BJ (cell line): ENCODE measurements around the gene TPH2. TPM values are rescaled to one million over a fixed set of nuclear protein-coding genes. Genes with fewer than 3 reads are reported as not detected.

Source experiments
- CTCF ChIA-PET: fragments of 350-600 bp; formaldehyde crosslinking; extraction: SDS; loops from one replicate; lab custom pipeline; 2021; ENCODE audit warnings: antibody characterized with exemption, inconsistent platforms; lab: Yijun Ruan, JAX
- POLR2A ChIA-PET: fragments of 300-600 bp; sonication (Branson Sonifier 250); formaldehyde crosslinking; extraction: SDS; loops from one replicate; lab custom pipeline; 2021; ENCODE audit warnings: antibody characterized with exemption; lab: Charles Lee
- DNase-seq: peaks from one replicate; pipeline ENCODE4 v3.0.0-alpha.2; 2011; ENCODE audit warnings: low read depth
- H3K27me3 ChIP-seq: 2 replicates; pipeline ENCODE4 v1.6.0; 2011; ENCODE audit warnings: low read length; ENCODE audit not compliant: control insufficient read depth, insufficient read depth
- H3K36me3 ChIP-seq: 2 replicates; pipeline ENCODE4 v1.5.1; 2011; ENCODE audit warnings: low read length; ENCODE audit not compliant: control insufficient read depth, insufficient read depth
- H3K4me3 ChIP-seq: 2 replicates; pipeline ENCODE4 v1.5.1; 2011; ENCODE audit warnings: low read depth, mild to moderate bottlenecking, control low read depth, low read length
- polyA minus RNA-seq: library from RNA; depleted of rRNA, polyadenylated mRNA; stranded (reverse); fragments of >200 nt; gene quantifications from 2 replicates; pipeline ENCODE4 v1.2.3, GENCODE V29; 2011; rRNA and poly(A)+ RNA removed
- polyA plus RNA-seq: library from polyadenylated mRNA; depleted of rRNA; stranded (reverse); fragments of >200 nt; gene quantifications from 2 replicates; pipeline ENCODE4 v1.2.3, GENCODE V29; 2011; rRNA removed
- TF ChIP-seq, protein P1 (sequence below): IDR thresholded peaks from 2 replicates; pipeline ENCODE4 v1.5.1; 2011; ENCODE audit warnings: low read depth, mild to moderate bottlenecking, control low read depth, inconsistent platforms, low read length, moderate library complexity; ENCODE audit not compliant: insufficient read depth

TPH2 gene
- polyA plus RNA-seq (not detected in 2 replicates), polyA minus RNA-seq (not detected in 2 replicates)

GRCh38 chr12:71938728-71939385 is at the start of gene TPH2:
TPH2 (plus strand) TSS chr12:71938845; CDS start chr12:71938987, 142 bp downstream.
- TF ChIP-seq, protein P1, sequence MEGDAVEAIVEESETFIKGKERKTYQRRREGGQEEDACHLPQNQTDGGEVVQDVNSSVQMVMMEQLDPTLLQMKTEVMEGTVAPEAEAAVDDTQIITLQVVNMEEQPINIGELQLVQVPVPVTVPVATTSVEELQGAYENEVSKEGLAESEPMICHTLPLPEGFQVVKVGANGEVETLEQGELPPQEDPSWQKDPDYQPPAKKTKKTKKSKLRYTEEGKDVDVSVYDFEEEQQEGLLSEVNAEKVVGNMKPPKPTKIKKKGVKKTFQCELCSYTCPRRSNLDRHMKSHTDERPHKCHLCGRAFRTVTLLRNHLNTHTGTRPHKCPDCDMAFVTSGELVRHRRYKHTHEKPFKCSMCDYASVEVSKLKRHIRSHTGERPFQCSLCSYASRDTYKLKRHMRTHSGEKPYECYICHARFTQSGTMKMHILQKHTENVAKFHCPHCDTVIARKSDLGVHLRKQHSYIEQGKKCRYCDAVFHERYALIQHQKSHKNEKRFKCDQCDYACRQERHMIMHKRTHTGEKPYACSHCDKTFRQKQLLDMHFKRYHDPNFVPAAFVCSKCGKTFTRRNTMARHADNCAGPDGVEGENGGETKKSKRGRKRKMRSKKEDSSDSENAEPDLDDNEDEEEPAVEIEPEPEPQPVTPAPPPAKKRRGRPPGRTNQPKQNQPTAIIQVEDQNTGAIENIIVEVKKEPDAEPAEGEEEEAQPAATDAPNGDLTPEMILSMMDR, result peak; percentile 64
- no peak for DNase-seq
- Histone ChIP-seq H3K27me3 (no peaks in the 10 kb centered on the region; the same call in 1 of the 2 replicates), H3K36me3 (no peaks in the 10 kb centered on the region), H3K4me3 (no peak within 1 kb of the TSS)
- CTCF ChIA-PET, result interaction anchor here (0.6 to 1.2 kb wide), 3 partner anchors 12 to 159 kb away, joined by 3 read pairs; no protein-coding TSS in a partner anchor
- POLR2A ChIA-PET, result no interaction called here

- TF ChIP-seq, protein P1, result no peak
- no peaks in the 10 kb centered on the region for H3K27me3 ChIP-seq
- H3K36me3 ChIP-seq, result peaks cover 1% of the 10 kb centered on the region; the same call in 1 of the 2 replicates
- no peak overlapping the region for H3K4me3 ChIP-seq
- ChIA-PET POLR2A (no interaction called here), CTCF (interaction anchor here (0.8 kb wide), 1 partner anchor 18 kb away, joined by 3 read pairs; no protein-coding TSS in a partner anchor)
- no peak for DNase-seq
Observed at GRCh38 chr12:71890475-71890874, 48.2 kb upstream of the TPH2 start.

GRCh38 chr12:71892059-71892458 is 46.6 kb upstream of the TPH2 start:
- ChIA-PET CTCF (interaction anchor here (1.0 kb wide), 1 partner anchor 12 kb away, joined by 4 read pairs; no protein-coding TSS in a partner anchor), POLR2A (no interaction called here)
- Histone ChIP-seq H3K4me3 (no peak overlapping the region), H3K27me3 (no peaks in the 10 kb centered on the region), H3K36me3 (peaks cover 1% of the 10 kb centered on the region; the same call in 1 of the 2 replicates)
- TF ChIP-seq, protein P1, result no peak
- DNase-seq, result no peak

DNA sequence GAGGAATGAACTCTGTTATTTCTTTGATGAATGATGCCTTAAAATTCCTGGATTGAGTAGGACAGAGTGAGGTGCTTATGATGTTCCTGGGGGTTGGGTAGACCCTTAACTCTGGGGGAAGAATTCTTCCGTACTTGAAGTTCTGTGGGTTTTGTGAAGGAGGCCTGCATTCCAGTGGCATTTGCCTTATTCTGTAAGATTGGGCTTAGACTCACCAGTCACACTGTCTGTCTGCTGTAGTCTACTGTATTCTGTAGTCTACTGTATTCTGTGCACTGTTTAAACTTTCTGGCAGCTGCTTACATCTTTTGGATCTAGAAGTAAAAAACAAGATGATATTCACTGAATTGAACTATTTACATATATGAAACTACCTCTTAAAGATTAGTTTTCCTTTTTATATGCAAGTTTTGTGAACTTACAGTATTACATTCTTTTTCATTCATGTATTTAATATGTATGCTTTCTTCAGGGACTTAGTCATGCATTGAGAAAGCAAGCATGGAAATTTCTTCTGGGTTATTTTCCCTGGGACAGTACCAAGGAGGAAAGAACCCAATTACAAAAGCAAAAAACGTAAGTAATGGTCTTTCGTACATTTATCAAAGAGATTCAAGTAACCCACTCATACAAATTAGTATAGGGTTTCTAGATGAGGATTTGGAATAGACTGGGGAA is 42.3 kb upstream of the TPH2 start:
- H3K27me3 ChIP-seq, result no peaks in the 10 kb centered on the region
- H3K4me3 ChIP-seq, result no peak overlapping the region
- ChIA-PET CTCF (no interaction called here), POLR2A (no interaction called here)
- DNase-seq, result no peak
- H3K36me3 ChIP-seq, result no peaks in the 10 kb centered on the region; the same call in 1 of the 2 replicates
- TF ChIP-seq, protein P1, result no peak

DNA sequence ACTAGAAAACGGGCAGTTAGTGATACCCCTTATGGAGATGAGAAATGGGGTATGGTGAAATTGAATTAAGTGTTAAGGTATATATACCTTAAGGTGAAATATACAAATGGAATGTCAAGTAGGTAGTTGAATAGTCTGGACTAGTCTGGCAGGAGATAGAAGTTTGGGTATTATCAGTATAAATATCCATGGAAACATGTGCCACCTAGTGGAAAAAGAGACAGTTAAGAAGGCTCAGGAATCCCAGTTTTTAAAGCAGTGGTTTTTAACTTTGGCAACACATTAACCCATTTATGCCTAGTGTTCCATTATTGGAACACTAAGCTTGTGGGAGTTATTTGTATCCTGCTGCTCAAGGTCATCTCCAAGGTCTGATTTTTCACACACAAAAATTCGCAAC is 38.6 kb upstream of the TPH2 start:
- H3K4me3 ChIP-seq, result no peak overlapping the region
- no peaks in the 10 kb centered on the region for H3K27me3 ChIP-seq
- TF ChIP-seq, protein P1, result peak; percentile 29; the same call in 1 of the 2 replicates
- H3K36me3 ChIP-seq, result no peaks in the 10 kb centered on the region; the same call in 1 of the 2 replicates
- POLR2A ChIA-PET, result interaction anchor here (0.6 kb wide), 1 partner anchor 60 kb away, joined by 3 read pairs; no protein-coding TSS in a partner anchor
- DNase-seq, result no peak
- CTCF ChIA-PET, result interaction anchor here (1.0 kb wide), 1 partner anchor 115 kb away, joined by 4 read pairs; no protein-coding TSS in a partner anchor
